T-cell (primary cell): ENCODE results near the gene CSTF2T. TPM values are rescaled to one million over a fixed set of nuclear protein-coding genes. Genes with fewer than 3 reads are reported as not detected.

Source experiments
- ATAC-seq, 4 experiments: fragments of 200-7000 bp in 3 of 4; fragments of 150-1000 bp in 1 of 4; cut with Tn5 transposase; replicated peaks in 1 of 4; 1 replicate in 3 of 4; 2 replicates in 1 of 4; pipeline ENCODE4 v1.10.0; 2021; ENCODE audit warnings: moderate library complexity in 3 of 4, mild to moderate bottlenecking in 2 of 4, moderate number of reproducible peaks in 1 of 4
- CTCF ChIA-PET, 2 donors: fragments of 300-600 bp; sonication (Branson Sonifier 250); formaldehyde crosslinking; loops; one replicate each; lab custom pipeline; 2022; ENCODE audit warnings: antibody characterized with exemption in 2 of 2; lab: Charles Lee
- POLR2A ChIA-PET, 2 donors: fragments of 300-600 bp; sonication (Branson Sonifier 250); formaldehyde crosslinking; loops; one replicate each; lab custom pipeline; 2022; ENCODE audit warnings: antibody characterized with exemption in 2 of 2; lab: Charles Lee
- DNase-seq, 35 experiments: peaks; one replicate each; pipeline versions ENCODE4 v3.0.0 to v3.0.0-alpha.2; 2013 to 2023
- H3K27ac ChIP-seq: one replicate; pipeline ENCODE4 v1.5.1; 2013; ENCODE audit warnings: low read length
- H3K27me3 ChIP-seq, 2 experiments: replicated peaks in 1 of 2; 1 replicate in 1 of 2; 2 replicates in 1 of 2; pipeline versions ENCODE4 v1.6.1 to v1.7.0; 2013; ENCODE audit warnings: low read length in 1 of 2, mixed read lengths in 1 of 2; ENCODE audit not compliant: control insufficient read depth in 2 of 2, insufficient read depth in 2 of 2; ENCODE audit errors: extremely low read depth in 1 of 2
- H3K36me3 ChIP-seq, 2 donors: 1 replicate in 1 of 2; 2 replicates in 1 of 2; pipeline versions ENCODE4 v1.6.1 to v1.7.0; 2013; ENCODE audit warnings: low read length in 1 of 2; ENCODE audit not compliant: control insufficient read depth in 2 of 2, insufficient read depth in 1 of 2; ENCODE audit errors: extremely low read depth in 1 of 2
- H3K4me1 ChIP-seq, 2 experiments: 1 replicate in 1 of 2; 2 replicates in 1 of 2; pipeline versions ENCODE4 v1.6.1 to v1.7.0; 2013; ENCODE audit warnings: low read length in 2 of 2, mixed read lengths in 1 of 2; ENCODE audit not compliant: insufficient read depth in 2 of 2, control insufficient read depth in 1 of 2; ENCODE audit errors: extremely low read depth in 1 of 2
- H3K4me3 ChIP-seq, 2 donors: 1 replicate in 1 of 2; 2 replicates in 1 of 2; pipeline versions ENCODE4 v1.5.1 to v1.7.0; 2013; ENCODE audit warnings: mild to moderate bottlenecking in 2 of 2, low read length in 1 of 2, moderate library complexity in 1 of 2; ENCODE audit not compliant: control insufficient read depth in 1 of 2; ENCODE audit errors: extremely low read depth in 1 of 2
- H3K9me3 ChIP-seq: 2 replicates; pipeline ENCODE4 v1.7.0; 2013
- H3K27ac Mint-ChIP-seq, 2 donors: one replicate each; pipeline ENCODE4 v1.8.0; 2020 to 2021; ENCODE audit warnings: mild to moderate bottlenecking in 2 of 2, mixed read lengths in 2 of 2
- H3K27me3 Mint-ChIP-seq, 2 donors: one replicate each; pipeline ENCODE4 v1.8.0; 2021 to 2022; ENCODE audit warnings: mixed read lengths in 2 of 2
- H3K36me3 Mint-ChIP-seq: one replicate; pipeline ENCODE4 v1.8.0; 2021; ENCODE audit warnings: mixed read lengths
- H3K4me1 Mint-ChIP-seq, 3 donors: one replicate each; pipeline ENCODE4 v1.8.0; 2020 to 2022; ENCODE audit warnings: mixed read lengths in 3 of 3, mild to moderate bottlenecking in 1 of 3
- H3K4me3 Mint-ChIP-seq, 3 donors: one replicate each; pipeline ENCODE4 v1.8.0; 2020 to 2022; ENCODE audit warnings: mild to moderate bottlenecking in 3 of 3, mixed read lengths in 3 of 3, moderate library complexity in 3 of 3
- H3K9me3 Mint-ChIP-seq, 3 donors: one replicate each; pipeline ENCODE4 v1.8.0; 2020 to 2022; ENCODE audit warnings: mixed read lengths in 3 of 3
- WGBS: methylation state at CpG from one replicate; pipeline ENCODE4 v1.1.5; 2013; ENCODE audit warnings: missing lambda C conversion rate; ENCODE audit not compliant: insufficient coverage; 5-methylcytosine and 5-hydroxymethylcytosine counted together
- total RNA-seq, 35 experiments: library from RNA in 6 of 35; stranded (reverse) in 6 of 35; fragments of 120-200 nt in 1 of 35; gene quantifications; one replicate each; pipeline versions ENCODE4 v1.2.1 to v1.2.4 and lab custom pipeline; 2013 to 2026

Gene CSTF2T
- total RNA-seq, 5 donors from 2014 or later (not counting 1 experiment from before 2014, with no cell fraction given) = 22.3 to 35.0 (median 30.0) TPM

DNA sequence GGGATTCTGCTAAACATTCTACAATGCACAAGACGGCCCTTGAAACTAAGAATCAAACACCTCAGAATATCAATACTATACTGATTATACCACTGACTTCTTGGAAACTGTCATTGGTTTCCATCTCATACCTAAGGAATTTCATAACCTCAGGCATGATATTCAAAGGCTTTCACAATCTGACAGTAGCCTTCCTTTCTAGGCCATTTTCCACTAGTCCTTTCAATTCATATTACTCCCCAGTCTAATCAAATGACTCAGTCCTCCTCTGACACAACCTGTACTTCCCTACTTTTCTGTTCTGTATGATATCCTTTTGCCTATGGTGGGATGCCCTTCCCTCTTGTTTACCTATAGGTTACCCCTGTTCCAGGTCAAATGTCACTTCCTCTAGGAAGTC lies 48.3 kb downstream of the CSTF2T start:
- no peaks in the 10 kb centered on the region for H3K36me3 ChIP-seq
- no peaks in the 10 kb centered on the region for H3K4me1 Mint-ChIP-seq
- ChIA-PET POLR2A (no interaction called here), CTCF (interaction anchor here in 1 of 2 donors (0.6 kb wide), 1 partner anchor 25 kb away, joined by 4 read pairs; no protein-coding TSS in a partner anchor)
- no peak overlapping the region for H3K27ac Mint-ChIP-seq
- ATAC-seq (no peak), DNase-seq (no peak)
- H3K27me3 ChIP-seq = no peaks in the 10 kb centered on the region
- H3K4me3 Mint-ChIP-seq = no peak overlapping the region
- H3K27me3 Mint-ChIP-seq = peaks cover 0 to 4% of the 10 kb centered on the region in 2 donors
- no peaks in the 10 kb centered on the region for H3K36me3 Mint-ChIP-seq
- H3K4me1 ChIP-seq = no peaks in the 10 kb centered on the region
- H3K27ac ChIP-seq = no peak overlapping the region
- H3K9me3 Mint-ChIP-seq = no peaks in the 10 kb centered on the region
- no peak overlapping the region for H3K4me3 ChIP-seq
- 86% methylated on average over 1 of the region's 1 CpG for WGBS
- no peaks in the 10 kb centered on the region for H3K9me3 ChIP-seq

DNA sequence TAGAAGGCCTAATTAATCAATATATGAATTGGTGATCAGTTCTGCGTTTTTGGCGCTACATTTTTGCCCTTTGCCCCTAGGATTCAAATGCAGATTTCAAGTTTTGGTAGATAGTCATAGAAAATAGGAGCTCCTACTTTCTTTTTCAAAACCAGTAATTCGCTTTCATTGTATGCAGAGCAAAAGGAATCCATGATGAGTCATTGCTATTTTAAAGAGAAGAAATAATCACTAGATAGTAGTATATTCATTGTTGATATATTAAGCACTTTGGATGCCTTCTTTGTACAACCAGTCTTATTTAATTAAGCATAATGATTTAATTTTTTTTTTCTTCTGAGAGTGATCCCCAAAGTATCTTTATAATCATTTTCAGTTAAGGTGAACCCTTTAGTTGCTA lies 50.3 kb downstream of the CSTF2T start:
- no peaks in the 10 kb centered on the region for H3K36me3 ChIP-seq
- no CpG with 5 or more reads among the region's 3 CpGs for WGBS
- H3K36me3 Mint-ChIP-seq = no peaks in the 10 kb centered on the region
- no peaks in the 10 kb centered on the region for H3K9me3 Mint-ChIP-seq
- H3K27ac ChIP-seq = no peak overlapping the region
- no peak overlapping the region for H3K4me3 ChIP-seq
- no peak overlapping the region for H3K27ac Mint-ChIP-seq
- peaks cover under 1 to 7% of the 10 kb centered on the region in 2 donors for H3K27me3 Mint-ChIP-seq
- ChIA-PET CTCF (no interaction called here), POLR2A (no interaction called here)
- H3K4me3 Mint-ChIP-seq = no peak overlapping the region
- no peaks in the 10 kb centered on the region for H3K4me1 Mint-ChIP-seq
- ATAC-seq = no peak
- no peaks in the 10 kb centered on the region for H3K27me3 ChIP-seq
- H3K9me3 ChIP-seq = no peaks in the 10 kb centered on the region
- no peaks in the 10 kb centered on the region for H3K4me1 ChIP-seq
- DNase-seq = no peak
